Neuronal stem cell (in vitro differentiated cells): ENCODE data around the gene GON7.
"Not testable (repeated sequence)": the region's sequence is repeated elsewhere in the genome, so short reads cannot be mapped to it uniquely, and the experiment has no call there.

ENCODE experiments used
- DNase-seq: peaks from one replicate; pipeline ENCODE4 v3.0.0-alpha.2; 2013; ENCODE audit warnings: low spot score
- H2AFZ ChIP-seq: one replicate; pipeline ENCODE4 v1.6.1; 2013; ENCODE audit warnings: mild to moderate bottlenecking, low read length, inconsistent platforms
- H2AK5ac ChIP-seq: 2 replicates; pipeline ENCODE4 v1.6.1; 2013; ENCODE audit warnings: low read depth, mild to moderate bottlenecking, inconsistent platforms, low read length, moderate library complexity, mixed read lengths
- H2BK120ac ChIP-seq: 2 replicates; pipeline ENCODE4 v1.6.1; 2013; ENCODE audit warnings: low read depth, mild to moderate bottlenecking, inconsistent platforms, low read length, moderate library complexity, mixed read lengths
- H2BK12ac ChIP-seq: one replicate; pipeline ENCODE4 v1.6.1; 2013; ENCODE audit warnings: low read length, inconsistent platforms
- H2BK15ac ChIP-seq: 2 replicates; pipeline ENCODE4 v1.6.1; 2013; ENCODE audit warnings: mild to moderate bottlenecking, low read length, inconsistent platforms, mixed read lengths
- H2BK5ac ChIP-seq: one replicate; pipeline ENCODE4 v1.6.1; 2013; ENCODE audit warnings: inconsistent platforms, mild to moderate bottlenecking, low read length, moderate library complexity
- H3K14ac ChIP-seq: one replicate; pipeline ENCODE4 v1.6.1; 2013; ENCODE audit warnings: low read length, inconsistent platforms
- H3K18ac ChIP-seq: 2 replicates; pipeline ENCODE4 v1.6.1; 2013; ENCODE audit warnings: low read length, inconsistent platforms
- H3K23ac ChIP-seq: 2 replicates; pipeline ENCODE4 v1.6.1; 2013; ENCODE audit warnings: low read depth, mild to moderate bottlenecking, mixed read lengths, low read length, inconsistent platforms; ENCODE audit not compliant: poor library complexity
- H3K27ac ChIP-seq: replicated peaks from 3 replicates; pipeline ENCODE4 v1.5.1; 2013; ENCODE audit warnings: low read length, inconsistent platforms
- H3K27me3 ChIP-seq, 3 experiments: 2 replicates each; pipeline ENCODE4 v1.6.1; 2013; ENCODE audit warnings: low read length in 3 of 3, mild to moderate bottlenecking in 2 of 3, inconsistent platforms in 1 of 3, low read depth in 1 of 3, mixed read lengths in 1 of 3, moderate library complexity in 1 of 3; ENCODE audit not compliant: control insufficient read depth in 3 of 3, insufficient read depth in 3 of 3
- H3K36me3 ChIP-seq, 2 donors: replicated peaks in 1 of 2; 2 replicates each; pipeline ENCODE4 v1.6.1; 2013; ENCODE audit warnings: low read length in 2 of 2; ENCODE audit not compliant: control insufficient read depth in 2 of 2, insufficient read depth in 2 of 2
- H3K4ac ChIP-seq: 2 replicates; pipeline ENCODE4 v1.6.1; 2013; ENCODE audit warnings: inconsistent platforms, mild to moderate bottlenecking, low read length, moderate library complexity
- H3K4me1 ChIP-seq, 2 donors: 1 replicate in 1 of 2; 2 replicates in 1 of 2; pipeline ENCODE4 v1.6.1; 2013; ENCODE audit warnings: low read length in 2 of 2, low read depth in 1 of 2; ENCODE audit not compliant: control insufficient read depth in 2 of 2, insufficient read depth in 1 of 2
- H3K4me2 ChIP-seq: one replicate; pipeline ENCODE4 v1.6.1; 2013; ENCODE audit warnings: mild to moderate bottlenecking, low read length, inconsistent platforms; ENCODE audit not compliant: insufficient read depth, poor library complexity, severe bottlenecking
- H3K4me3 ChIP-seq, 2 donors: 2 replicates each; pipeline ENCODE4 v1.5.1; 2013; ENCODE audit warnings: low read length in 2 of 2, mild to moderate bottlenecking in 2 of 2, inconsistent platforms in 1 of 2, moderate library complexity in 1 of 2
- H3K79me1 ChIP-seq: one replicate; pipeline ENCODE4 v1.6.1; 2013; ENCODE audit warnings: low read depth, mild to moderate bottlenecking, inconsistent platforms, low read length, moderate library complexity
- H3K9ac ChIP-seq: one replicate; pipeline ENCODE4 v1.6.1; 2013; ENCODE audit warnings: mild to moderate bottlenecking, low read depth, low read length, inconsistent platforms; ENCODE audit not compliant: poor library complexity
- H3K9me3 ChIP-seq, 2 donors: replicated peaks in 1 of 2; 2 replicates each; pipeline versions ENCODE3 to v1.6.1; 2013; ENCODE audit warnings: low read length in 2 of 2, mild to moderate bottlenecking in 2 of 2, inconsistent platforms in 1 of 2, low read depth in 1 of 2, mixed read lengths in 1 of 2, moderate library complexity in 1 of 2; ENCODE audit not compliant: control insufficient read depth in 2 of 2, insufficient read depth in 1 of 2
- H4K8ac ChIP-seq: one replicate; pipeline ENCODE4 v1.6.1; 2013; ENCODE audit warnings: low read depth, mild to moderate bottlenecking, inconsistent platforms, low read length, moderate library complexity
- H4K91ac ChIP-seq: one replicate; pipeline ENCODE4 v1.6.1; 2013; ENCODE audit warnings: low read length, low read depth, mild to moderate bottlenecking, inconsistent platforms; ENCODE audit not compliant: poor library complexity
- WGBS, 2 donors: extraction: QIAGEN DNeasy Blood & Tissue Kit; methylation state at CpG; one replicate each; pipeline ENCODE4 v1.1.7; 2013; ENCODE audit warnings: missing lambda C conversion rate in 2 of 2, mixed read lengths in 1 of 2; ENCODE audit not compliant: insufficient read length in 2 of 2, insufficient replicate concordance in 1 of 2; ENCODE audit errors: extremely low coverage in 2 of 2; 5-methylcytosine and 5-hydroxymethylcytosine counted together

The GON7 gene

DNA sequence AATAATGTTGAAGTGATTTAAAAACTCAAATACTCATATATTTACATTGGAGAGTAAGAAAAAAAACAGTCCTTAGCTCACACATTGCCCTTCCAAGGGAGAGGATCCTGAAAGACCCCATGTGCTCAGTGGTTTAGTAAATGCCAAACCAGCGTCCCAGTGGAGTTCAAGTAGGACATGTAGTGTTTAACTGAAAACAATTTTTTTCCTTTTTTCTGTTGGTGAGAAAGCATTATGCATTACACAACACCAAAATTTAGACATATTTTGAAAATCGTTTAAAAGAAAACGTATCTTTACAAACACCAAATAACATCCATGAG is 33.8 kb upstream of the GON7 start:
- no peak overlapping the region for H2BK120ac ChIP-seq
- no peaks in the 10 kb centered on the region for H3K27me3 ChIP-seq
- no peaks in the 10 kb centered on the region for H3K4me1 ChIP-seq
- no peak overlapping the region for H3K14ac ChIP-seq
- H3K4me2 ChIP-seq: no peak overlapping the region
- H3K79me1 ChIP-seq: no peaks in the 10 kb centered on the region
- no peak overlapping the region for H2AFZ ChIP-seq
- no peak overlapping the region for H2AK5ac ChIP-seq
- no peak overlapping the region for H2BK5ac ChIP-seq
- DNase-seq: no peak
- no peak overlapping the region for H2BK12ac ChIP-seq
- H3K9ac ChIP-seq: no peak overlapping the region
- no peak overlapping the region for H3K4me3 ChIP-seq
- H3K23ac ChIP-seq: no peak overlapping the region
- H2BK15ac ChIP-seq: no peak overlapping the region
- no peak overlapping the region for H3K4ac ChIP-seq
- no CpG with 5 or more reads among the region's 3 CpGs for WGBS, 2 donors
- H3K36me3 ChIP-seq: peaks cover 13 to 51% of the 10 kb centered on the region in 2 donors
- no peaks in the 10 kb centered on the region for H3K9me3 ChIP-seq
- no peak overlapping the region for H3K27ac ChIP-seq
- no peak overlapping the region for H4K91ac ChIP-seq
- no peak overlapping the region for H4K8ac ChIP-seq
- no peak overlapping the region for H3K18ac ChIP-seq

DNA sequence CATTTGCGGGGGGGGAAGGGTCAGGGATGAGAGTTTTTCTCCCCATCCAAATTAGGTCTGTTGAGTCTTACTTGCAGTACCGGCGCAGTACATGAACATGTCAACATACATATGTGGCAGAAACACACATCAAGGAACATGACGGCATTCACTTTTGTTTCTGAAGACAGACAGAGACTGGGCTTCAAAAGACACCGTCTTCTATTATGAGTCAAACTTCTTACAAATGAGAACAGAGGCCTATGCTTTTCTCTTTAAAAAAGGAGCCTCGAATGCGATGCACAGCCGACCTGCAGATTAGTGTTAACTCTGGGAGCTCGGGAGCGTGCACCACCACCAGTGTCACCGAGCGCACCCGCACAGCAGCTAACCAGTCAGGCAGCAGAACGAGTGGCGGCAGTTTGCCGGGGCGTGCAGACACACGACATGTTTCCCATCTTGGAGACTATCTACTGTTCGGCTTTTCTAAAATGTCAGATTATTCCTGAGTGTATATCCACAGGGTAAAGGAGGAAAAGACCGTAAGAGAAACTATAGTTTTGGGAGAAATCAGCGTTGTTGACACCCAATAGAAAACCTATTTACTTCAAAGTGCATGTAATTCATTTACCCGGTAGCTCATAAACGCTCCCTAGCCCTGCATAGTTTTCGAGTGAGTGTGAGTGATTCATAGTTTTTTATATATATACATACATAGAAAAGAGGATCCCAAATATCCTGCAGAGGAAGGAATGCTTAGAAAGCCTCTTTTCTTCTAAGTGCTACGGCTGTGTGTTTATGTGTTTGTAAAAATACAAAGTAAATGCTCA is 33.2 kb upstream of the GON7 start:
- Histone ChIP-seq H3K79me1 (no peaks in the 10 kb centered on the region), H2BK15ac (no peak overlapping the region), H4K8ac (no peak overlapping the region), H2BK12ac (no peak overlapping the region), H2AK5ac (no peak overlapping the region), H2BK5ac (no peak overlapping the region), H3K36me3 (peaks cover 9 to 46% of the 10 kb centered on the region in 2 donors), H3K4ac (no peak overlapping the region), H3K9ac (no peak overlapping the region), H3K4me1 (peaks cover 0 to 1% of the 10 kb centered on the region in 2 donors), H4K91ac (no peak overlapping the region), H3K27me3 (no peaks in the 10 kb centered on the region), H3K9me3 (no peaks in the 10 kb centered on the region), H3K23ac (no peak overlapping the region), H3K4me2 (no peak overlapping the region), H3K18ac (no peak overlapping the region), H2BK120ac (no peak overlapping the region), H3K4me3 (no peak overlapping the region), H3K14ac (no peak overlapping the region), H3K27ac (no peak overlapping the region), H2AFZ (no peak overlapping the region)
- no CpG with 5 or more reads among the region's 25 CpGs for WGBS, 2 donors
- no peak for DNase-seq

DNA sequence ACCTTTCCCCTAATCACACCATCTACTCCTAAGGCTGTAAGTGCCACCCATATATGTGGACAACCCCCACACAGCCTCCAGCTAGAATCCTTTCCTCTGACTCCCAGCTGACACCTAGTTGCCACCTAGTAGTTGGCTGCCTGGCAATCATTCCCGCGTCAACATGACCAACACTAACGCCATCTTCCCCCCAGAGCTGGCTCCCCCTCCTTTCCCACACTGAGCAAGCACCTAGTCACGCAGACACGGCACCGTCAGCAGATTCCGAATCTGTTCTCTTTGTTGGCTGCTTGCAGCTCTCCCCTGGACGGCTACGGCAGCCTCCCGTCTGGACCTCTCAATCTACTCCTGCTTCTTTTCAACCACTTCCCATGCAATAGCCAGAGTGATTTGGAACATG is 27.9 kb upstream of the GON7 start:
- no peak overlapping the region for H3K9ac ChIP-seq
- H3K27ac ChIP-seq: no peak overlapping the region
- H4K8ac ChIP-seq: no peak overlapping the region
- H2AFZ ChIP-seq: no peak overlapping the region
- WGBS, 2 donors: no CpG with 5 or more reads among the region's 10 CpGs
- H3K27me3 ChIP-seq: no peaks in the 10 kb centered on the region
- no peaks in the 10 kb centered on the region for H3K79me1 ChIP-seq
- H4K91ac ChIP-seq: no peak overlapping the region
- H2AK5ac ChIP-seq: peak overlapping the region; percentile 12
- H3K4me2 ChIP-seq: no peak overlapping the region
- peaks cover 0 to 2% of the 10 kb centered on the region in 2 donors for H3K4me1 ChIP-seq
- DNase-seq: no peak
- H3K18ac ChIP-seq: no peak overlapping the region
- no peak overlapping the region for H2BK5ac ChIP-seq
- no peak overlapping the region for H3K4ac ChIP-seq
- no peak overlapping the region for H3K14ac ChIP-seq
- H3K23ac ChIP-seq: no peak overlapping the region
- no peak overlapping the region for H2BK120ac ChIP-seq
- no peak overlapping the region for H2BK15ac ChIP-seq
- no peak overlapping the region for H3K4me3 ChIP-seq
- H2BK12ac ChIP-seq: no peak overlapping the region
- no peaks in the 10 kb centered on the region for H3K9me3 ChIP-seq
- H3K36me3 ChIP-seq: no peaks in the 10 kb centered on the region

DNA sequence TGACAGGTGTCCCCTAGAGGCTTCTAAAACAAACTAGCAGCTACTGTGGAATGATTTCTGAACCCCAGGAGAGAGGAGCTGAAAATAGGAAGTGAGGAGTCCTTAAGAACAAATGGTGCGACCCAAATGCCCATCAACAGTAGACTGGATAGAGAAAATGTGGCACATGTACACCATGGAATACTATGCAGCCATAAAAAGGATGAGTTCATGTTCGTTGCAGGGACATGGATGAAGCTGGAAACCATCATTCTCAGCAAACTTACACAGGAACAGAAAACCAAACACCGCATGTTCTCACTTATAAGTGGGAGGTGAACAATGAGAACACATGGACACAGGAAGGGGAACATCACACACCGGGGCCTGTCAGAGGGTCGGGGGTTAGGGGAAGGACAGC is 26.2 kb upstream of the GON7 start:
- not testable (repeated sequence) for H2AK5ac ChIP-seq, H3K23ac ChIP-seq, H3K79me1 ChIP-seq, H3K4me3 ChIP-seq, H3K4me2 ChIP-seq, H3K9me3 ChIP-seq, H3K14ac ChIP-seq, H3K4me1 ChIP-seq, H3K27me3 ChIP-seq, H4K91ac ChIP-seq, H2BK120ac ChIP-seq, H3K18ac ChIP-seq, H3K9ac ChIP-seq, H2BK12ac ChIP-seq, H2BK15ac ChIP-seq, H3K4ac ChIP-seq, H4K8ac ChIP-seq, H2BK5ac ChIP-seq, DNase-seq, H3K27ac ChIP-seq, H2AFZ ChIP-seq
- H3K36me3 ChIP-seq: peaks cover 4 to 10% of the 10 kb centered on the region in 2 donors
- no CpG with 5 or more reads among the region's 5 CpGs for WGBS, 2 donors
